Muscle layer of colon (tissue), 2 donors: ENCODE data around the gene ODAD4.

Experiments used
- H3K27ac ChIP-seq: one replicate; pipeline ENCODE4 v1.7.0; 2013; ENCODE audit warnings: low read depth, mild to moderate bottlenecking, low read length, moderate library complexity
- H3K27me3 ChIP-seq, 2 donors: one replicate each; pipeline ENCODE4 v1.7.0; 2013; ENCODE audit warnings: low read length in 2 of 2, mild to moderate bottlenecking in 2 of 2; ENCODE audit not compliant: insufficient read depth in 2 of 2, control insufficient read depth in 1 of 2
- H3K36me3 ChIP-seq: one replicate; pipeline ENCODE4 v1.7.0; 2013; ENCODE audit warnings: mild to moderate bottlenecking, low read length; ENCODE audit not compliant: insufficient read depth
- H3K4me1 ChIP-seq: one replicate; pipeline ENCODE4 v1.7.0; 2013; ENCODE audit warnings: mild to moderate bottlenecking, low read length; ENCODE audit not compliant: insufficient read depth
- H3K4me3 ChIP-seq, 2 donors: one replicate each; pipeline ENCODE4 v1.7.0; 2013; ENCODE audit warnings: low read length in 2 of 2, low read depth in 1 of 2, mild to moderate bottlenecking in 1 of 2, moderate library complexity in 1 of 2
- H3K9ac ChIP-seq: one replicate; pipeline ENCODE4 v1.7.0; 2013; ENCODE audit warnings: low read length
- H3K9me3 ChIP-seq: one replicate; pipeline ENCODE4 v1.7.0; 2013; ENCODE audit warnings: mild to moderate bottlenecking, low read length
- donor health status: abdominal sarcoma.
- donor health status: Adenocarcinoma of cecum.

The ODAD4 gene

DNA sequence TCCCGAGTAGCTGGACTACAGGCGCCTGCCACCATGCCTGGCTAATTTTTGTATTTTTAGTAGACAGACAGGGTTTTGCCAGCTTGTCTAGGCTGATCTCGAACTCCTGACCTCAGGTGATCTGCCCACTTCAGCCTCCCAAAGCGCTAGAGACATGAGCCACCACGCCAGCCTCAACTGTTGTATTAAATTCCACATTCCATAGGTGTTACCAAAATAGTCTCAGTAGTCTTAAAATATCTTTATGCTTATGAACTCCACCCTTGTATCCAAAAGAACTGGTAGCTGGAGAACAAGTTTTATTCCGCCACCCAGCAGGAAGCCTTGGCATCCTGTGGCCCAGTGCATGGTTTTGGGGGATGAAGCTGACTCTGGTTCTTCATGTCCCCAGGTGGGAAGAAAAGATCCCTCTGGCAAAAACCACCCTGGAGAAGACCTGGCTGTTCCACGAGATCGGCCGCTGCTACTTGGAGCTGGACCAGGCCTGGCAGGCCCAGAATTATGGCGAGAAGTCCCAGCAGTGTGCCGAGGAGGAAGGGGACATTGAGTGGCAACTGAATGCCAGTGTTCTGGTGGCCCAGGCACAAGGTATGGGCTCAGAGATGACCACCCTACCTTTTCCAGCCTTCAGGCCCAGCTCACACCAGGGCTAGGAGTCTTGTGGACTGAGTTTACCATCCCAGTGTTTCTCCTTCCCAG is 18.5 kb downstream of the ODAD4 start:
- no peaks in the 10 kb centered on the region for H3K9me3 ChIP-seq
- H3K36me3 ChIP-seq: no peaks in the 10 kb centered on the region
- H3K27me3 ChIP-seq: no peaks in the 10 kb centered on the region
- H3K9ac ChIP-seq: no peak overlapping the region
- no peak overlapping the region for H3K27ac ChIP-seq
- no peak overlapping the region for H3K4me3 ChIP-seq
- H3K4me1 ChIP-seq: no peaks in the 10 kb centered on the region

DNA sequence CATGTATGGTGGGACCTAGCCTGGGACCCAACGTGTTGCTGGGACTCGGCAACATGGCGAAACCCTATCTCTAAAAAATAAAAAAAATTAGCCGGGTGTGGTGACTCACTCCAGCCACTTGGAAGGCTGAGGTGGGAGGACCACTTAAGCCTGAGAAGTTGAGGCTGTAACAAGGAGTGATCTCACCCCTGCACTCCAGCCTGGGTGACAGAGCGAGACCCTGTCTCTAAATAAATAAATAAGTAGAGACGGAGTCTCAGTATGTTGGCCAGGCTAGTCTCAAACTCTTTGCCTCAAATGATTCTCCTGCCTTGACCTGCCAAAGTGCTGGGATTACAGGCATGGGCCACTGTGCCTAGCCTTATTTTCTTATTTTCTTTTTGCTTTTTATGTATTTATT is 26.1 kb downstream of the ODAD4 start:
- Histone ChIP-seq H3K9me3 (no peaks in the 10 kb centered on the region), H3K4me1 (no peaks in the 10 kb centered on the region), H3K27me3 (no peaks in the 10 kb centered on the region), H3K27ac (no peak overlapping the region), H3K36me3 (no peaks in the 10 kb centered on the region), H3K9ac (no peak overlapping the region), H3K4me3 (no peak overlapping the region)

DNA sequence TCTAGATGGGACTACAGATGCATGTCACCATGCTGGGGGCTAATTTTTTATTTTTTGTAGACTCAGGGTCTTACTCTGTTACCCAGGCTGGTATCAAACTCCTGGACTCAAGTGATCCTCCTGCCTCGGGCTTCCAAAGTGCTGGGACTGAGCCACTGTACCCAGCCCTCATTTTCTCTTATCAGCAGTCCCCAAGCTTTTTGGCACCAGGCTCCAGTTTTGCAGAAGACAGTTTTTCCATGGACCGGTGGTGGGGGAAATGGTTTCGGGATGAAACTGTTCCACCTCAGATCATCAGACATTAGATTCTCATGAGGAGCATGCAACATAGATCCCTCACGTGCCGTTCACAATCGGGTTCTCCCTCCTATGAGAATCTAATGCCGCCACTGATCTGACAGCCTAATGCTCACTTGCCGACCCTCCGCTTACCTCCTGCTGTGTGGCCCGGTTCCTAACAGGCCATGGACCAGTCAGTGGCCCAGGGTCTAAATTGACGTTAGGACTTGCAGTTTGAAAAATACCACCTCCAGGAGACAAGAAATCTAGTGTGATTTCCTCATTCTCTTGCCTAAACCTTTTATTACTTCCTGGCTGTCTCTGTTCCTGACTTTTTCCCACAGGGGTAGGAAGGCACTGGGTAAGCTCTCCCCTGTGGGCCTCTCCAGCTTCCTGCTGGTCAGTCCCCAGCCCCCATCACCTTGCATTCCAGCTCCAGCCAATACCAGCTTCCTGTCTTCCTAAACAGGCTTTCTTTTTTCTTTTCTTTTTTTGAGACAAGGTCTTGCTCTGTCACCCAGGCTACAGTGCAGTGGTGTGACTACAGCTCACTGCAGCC is 26.8 kb downstream of the ODAD4 start:
- Histone ChIP-seq H3K27me3 (no peaks in the 10 kb centered on the region), H3K27ac (no peak overlapping the region), H3K4me1 (no peaks in the 10 kb centered on the region), H3K9me3 (no peaks in the 10 kb centered on the region), H3K4me3 (no peak overlapping the region), H3K36me3 (no peaks in the 10 kb centered on the region), H3K9ac (no peak overlapping the region)

DNA sequence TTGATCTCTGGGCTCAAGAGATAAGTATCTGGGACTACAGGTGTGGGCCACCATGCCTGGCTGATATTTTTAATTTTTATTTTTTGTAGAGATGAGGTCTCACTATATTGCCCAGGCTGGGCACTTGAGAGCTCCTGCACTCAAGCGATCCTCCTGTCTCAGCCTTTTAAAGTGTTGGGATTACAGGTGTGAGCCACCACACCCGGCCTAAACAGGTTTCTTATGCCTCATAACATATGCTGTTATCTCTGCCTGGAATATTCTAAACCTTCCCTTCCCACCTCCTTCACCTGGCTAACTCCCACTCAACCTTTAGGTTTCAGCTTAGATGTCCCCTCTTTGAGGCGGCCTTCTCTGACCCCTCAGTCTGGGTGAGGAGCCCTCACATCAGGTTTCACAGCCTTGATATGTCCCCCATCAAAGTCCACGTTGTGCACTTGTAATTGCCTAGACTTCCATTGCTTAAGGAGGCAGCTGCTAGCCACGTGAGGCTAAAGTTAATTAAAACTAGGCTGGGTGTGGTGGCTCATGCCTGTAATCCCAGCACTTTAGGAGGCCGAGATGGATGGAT is 27.5 kb downstream of the ODAD4 start:
- no peak overlapping the region for H3K27ac ChIP-seq

DNA sequence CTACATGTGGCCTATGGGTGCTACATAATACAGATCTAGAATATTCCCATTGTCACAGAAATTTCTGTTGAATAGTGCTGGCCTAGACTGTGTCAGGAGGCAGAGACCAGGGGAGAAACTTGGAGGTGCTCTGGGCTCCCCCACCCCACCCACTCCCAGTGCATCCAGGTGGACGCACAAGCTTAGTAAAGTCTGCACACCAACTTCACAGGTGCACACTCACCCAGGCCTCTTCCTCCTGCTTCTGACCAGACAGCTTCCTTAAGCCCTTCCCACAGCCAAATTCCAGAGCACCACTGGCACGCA is 28.6 kb downstream of the ODAD4 start:
- H3K9ac ChIP-seq: no peak overlapping the region
- H3K9me3 ChIP-seq: no peaks in the 10 kb centered on the region
- H3K27ac ChIP-seq: no peak overlapping the region
- H3K36me3 ChIP-seq: no peaks in the 10 kb centered on the region
- H3K27me3 ChIP-seq: no peaks in the 10 kb centered on the region
- H3K4me1 ChIP-seq: peaks cover 7% of the 10 kb centered on the region
- H3K4me3 ChIP-seq: no peak overlapping the region

More for the DNA sequence above, 27.5 kb downstream of the ODAD4 start:
- Histone ChIP-seq H3K36me3 (no peaks in the 10 kb centered on the region), H3K27me3 (no peaks in the 10 kb centered on the region), H3K9ac (no peak overlapping the region), H3K4me1 (peaks cover 5% of the 10 kb centered on the region), H3K4me3 (no peak overlapping the region), H3K9me3 (no peaks in the 10 kb centered on the region)

DNA sequence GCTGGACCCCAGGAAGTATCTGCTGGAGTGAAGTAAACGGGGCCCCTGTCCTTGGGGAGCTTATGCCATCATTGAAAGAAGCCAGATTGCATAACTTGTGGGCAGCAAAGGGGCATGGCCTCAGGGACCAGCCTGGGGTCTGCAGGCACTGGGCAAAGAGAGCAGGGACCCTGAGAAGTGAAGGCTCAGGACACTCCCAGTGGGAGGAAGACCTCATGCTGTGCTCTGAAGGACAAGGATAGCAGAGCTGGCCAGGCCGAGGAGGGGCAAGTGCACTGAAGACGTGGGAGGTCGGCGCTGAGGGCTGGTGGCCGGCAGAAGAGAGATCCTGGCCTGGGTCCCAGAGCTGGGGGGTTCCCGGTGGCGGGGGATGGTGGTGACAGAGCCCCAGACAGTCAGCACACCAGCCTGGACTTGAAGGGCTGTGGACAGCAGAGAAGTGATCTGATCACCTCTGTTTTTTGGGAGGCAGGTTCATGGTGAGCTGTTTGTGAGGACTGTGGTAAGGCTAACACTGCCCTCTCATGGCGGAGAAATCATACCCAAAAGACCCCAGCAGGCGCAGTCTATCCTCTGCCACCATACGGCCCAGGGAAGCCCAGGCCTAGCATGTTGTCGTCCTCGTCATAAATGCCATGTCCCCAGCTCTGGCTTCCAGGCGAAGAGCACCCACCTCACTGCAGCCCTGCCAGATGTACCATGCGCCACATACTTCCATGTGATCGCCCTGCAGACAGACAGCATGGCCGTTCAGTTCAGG is 29.1 kb downstream of the ODAD4 start:
- Histone ChIP-seq H3K4me3 (no peak overlapping the region), H3K36me3 (no peaks in the 10 kb centered on the region), H3K4me1 (peaks cover 7% of the 10 kb centered on the region), H3K27me3 (no peaks in the 10 kb centered on the region), H3K9ac (no peak overlapping the region), H3K9me3 (no peaks in the 10 kb centered on the region), H3K27ac (no peak overlapping the region)

DNA sequence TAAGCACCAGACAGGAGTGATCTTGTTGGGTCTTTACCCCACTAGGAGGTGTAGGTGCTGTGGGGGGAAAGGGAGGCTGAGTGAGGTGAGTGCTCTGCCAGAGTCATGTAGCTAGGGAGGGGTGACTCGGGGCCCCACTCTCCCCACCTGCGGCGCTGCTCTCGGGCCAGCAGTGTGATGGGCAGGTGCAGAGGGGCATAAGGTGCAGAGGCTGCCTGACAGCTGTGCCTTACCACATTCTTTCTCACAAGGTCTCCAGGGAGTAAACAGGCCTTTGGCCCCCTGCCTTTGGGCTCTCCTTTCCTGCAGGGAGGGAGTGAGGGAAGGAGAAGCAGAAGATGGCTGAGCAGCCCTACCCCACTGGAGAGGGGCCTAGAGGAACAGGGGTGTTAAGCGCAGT is 31.7 kb downstream of the ODAD4 start:
- Histone ChIP-seq H3K9ac (no peak overlapping the region), H3K9me3 (no peaks in the 10 kb centered on the region), H3K36me3 (no peaks in the 10 kb centered on the region), H3K27ac (no peak overlapping the region), H3K4me3 (no peak overlapping the region), H3K27me3 (no peaks in the 10 kb centered on the region), H3K4me1 (peaks cover 18% of the 10 kb centered on the region)

DNA sequence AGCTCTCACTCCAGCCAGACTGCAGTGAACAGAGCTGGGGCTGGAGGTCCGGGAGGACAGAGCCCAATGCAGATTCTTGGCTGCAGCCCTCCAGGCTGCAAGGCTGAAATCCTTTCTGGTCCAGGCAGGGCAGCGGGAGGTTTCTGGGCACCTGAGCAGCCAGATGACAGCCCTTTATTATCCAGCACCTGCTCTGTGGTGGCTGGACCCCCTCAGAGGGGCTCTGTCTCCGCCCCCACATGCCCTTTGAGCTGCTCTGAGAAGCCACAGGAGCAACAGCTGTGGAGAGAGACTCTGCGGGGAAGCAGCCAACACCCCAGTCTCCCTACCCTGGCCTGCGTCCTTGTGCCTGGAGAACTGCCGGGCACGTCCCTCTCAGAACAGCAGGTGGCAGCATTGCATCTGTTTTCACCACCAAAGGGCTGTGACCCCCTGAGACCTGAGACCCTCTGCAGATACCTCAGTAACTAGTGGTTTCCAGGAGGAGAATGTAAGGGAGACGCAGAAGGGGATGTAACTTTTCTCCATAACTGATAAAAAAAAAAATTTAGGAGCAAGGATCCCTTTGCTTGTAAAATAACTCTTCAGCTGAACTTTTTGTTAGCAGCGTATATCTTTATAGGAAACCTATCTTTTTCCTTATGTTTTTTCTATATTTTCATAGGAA is 32.5 kb downstream of the ODAD4 start:
- no peaks in the 10 kb centered on the region for H3K27me3 ChIP-seq
- no peak overlapping the region for H3K9ac ChIP-seq
- H3K4me1 ChIP-seq: peaks cover 24% of the 10 kb centered on the region
- no peak overlapping the region for H3K4me3 ChIP-seq
- no peak overlapping the region for H3K27ac ChIP-seq
- H3K36me3 ChIP-seq: no peaks in the 10 kb centered on the region
- H3K9me3 ChIP-seq: no peaks in the 10 kb centered on the region

DNA sequence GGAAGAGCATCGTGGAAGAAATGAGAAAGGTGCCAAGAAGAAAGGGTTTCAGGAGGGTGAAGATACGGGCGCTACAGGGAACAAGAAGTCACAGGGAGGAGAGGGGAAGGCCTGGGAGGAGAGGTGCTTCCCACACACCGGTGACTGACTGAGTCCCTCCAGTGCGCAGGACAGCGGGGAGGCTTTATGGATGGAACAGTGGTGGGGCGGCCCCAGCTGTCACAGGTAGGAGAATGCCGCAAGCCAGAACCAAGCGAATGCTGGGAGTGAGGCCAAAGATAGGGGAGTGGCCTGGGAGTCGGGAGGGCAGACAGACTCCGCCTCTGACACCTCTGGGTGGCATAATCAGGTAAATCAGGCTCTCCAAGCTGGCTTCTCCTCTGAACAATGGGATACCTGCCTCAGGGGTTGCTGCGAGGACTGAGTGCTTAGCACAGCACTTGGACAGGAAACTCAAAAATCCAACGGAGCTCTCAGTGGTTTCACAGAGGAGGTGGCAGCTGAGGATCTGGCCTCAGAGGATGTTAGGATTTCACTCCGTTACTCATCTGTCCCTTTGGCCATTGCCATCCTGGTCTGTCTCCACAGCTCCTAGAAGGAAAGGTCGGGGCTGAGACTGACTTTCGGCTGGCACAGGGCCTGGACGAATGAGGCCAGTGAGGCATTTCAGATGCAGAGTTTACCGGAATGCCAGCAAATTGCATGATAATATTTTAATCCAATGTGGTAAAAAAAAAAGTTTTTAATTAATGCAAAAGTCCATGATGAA is 35.5 kb downstream of the ODAD4 start:
- Histone ChIP-seq H3K27ac (peak overlapping the region; percentile 62), H3K4me1 (peaks cover 39% of the 10 kb centered on the region), H3K9ac (peak overlapping the region; percentile 78), H3K4me3 (peak overlapping the region; percentile 63 to 88), H3K27me3 (no peaks in the 10 kb centered on the region), H3K36me3 (peaks cover 17% of the 10 kb centered on the region), H3K9me3 (no peaks in the 10 kb centered on the region)

DNA sequence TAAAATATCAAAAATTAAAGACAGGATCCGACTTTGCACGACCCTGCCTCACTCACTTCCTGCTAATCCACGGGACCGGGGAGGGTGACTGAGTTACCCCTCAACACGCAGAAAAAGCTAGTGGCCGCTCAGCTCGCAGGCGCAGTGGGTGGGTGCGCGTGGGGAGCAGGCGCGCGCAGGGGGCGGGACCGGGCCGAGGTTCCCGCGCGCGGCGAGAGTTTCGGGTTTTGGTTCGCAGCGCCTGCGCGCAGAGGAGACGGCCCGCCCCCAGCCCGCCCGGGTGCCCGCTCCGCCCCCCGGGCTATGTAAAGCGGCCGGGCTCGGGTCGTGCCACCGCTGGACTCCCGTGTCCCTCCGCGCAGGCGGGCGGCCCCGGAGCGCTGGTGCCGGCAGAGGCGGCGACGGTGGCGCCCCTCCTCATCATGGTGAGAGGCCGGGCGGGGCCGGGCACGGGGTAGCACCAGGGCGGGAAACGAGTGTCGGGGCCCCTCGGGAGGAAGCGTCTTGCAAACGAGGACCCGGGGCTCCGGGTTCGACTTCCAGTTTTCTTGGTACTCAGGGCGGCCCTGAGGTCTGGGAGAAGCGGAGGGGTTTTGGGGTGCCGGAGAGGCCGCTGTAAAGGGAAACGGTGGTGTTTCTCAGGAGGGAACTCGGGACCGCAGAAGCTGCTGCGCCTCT is 36.2 kb downstream of the ODAD4 start, which contains the start of gene CNP:
CNP (plus strand) TSS at position 333 of the 678 bp plus-strand sequence; CDS start at position 423, 90 bp downstream.
- Histone ChIP-seq H3K9me3 (no peaks in the 10 kb centered on the region), H3K27ac (peak within 1 kb of the TSS; percentile 64), H3K36me3 (peaks cover 19% of the 10 kb centered on the region), H3K9ac (peak within 1 kb of the TSS; percentile 78), H3K27me3 (no peaks in the 10 kb centered on the region), H3K4me1 (peaks cover 39% of the 10 kb centered on the region), H3K4me3 (peak within 1 kb of the TSS; percentile 63 to 88)
